Adipose tissue (tissue), 3 donors: ENCODE results near the gene MAP2K7. TPM values are rescaled to one million over a fixed set of nuclear protein-coding genes. Genes with fewer than 3 reads are reported as not detected.
"Not testable (repeated sequence)": the region's sequence is repeated elsewhere in the genome, so short reads cannot be mapped to it uniquely, and the experiment has no call there.

Experiments used
- H3K27ac ChIP-seq: one replicate; pipeline ENCODE4 v1.5.1; 2013; ENCODE audit warnings: low read depth, low read length
- WGBS, 3 donors: extraction: QIAGEN DNeasy Blood & Tissue Kit; methylation state at CpG; one replicate each; pipeline ENCODE4 v1.1.7; 2013; 5-methylcytosine and 5-hydroxymethylcytosine counted together
- polyA plus RNA-seq, 3 donors: library from polyadenylated mRNA; stranded (reverse); fragments of 200-250 nt; gene quantifications; one replicate each; pipeline ENCODE4 v1.2.3, GENCODE V29; 2013
- donor health status: healthy with polysubstance abuse.
- donor health status: Bipolar disorder and iron deficiency.
- donor health status: healthy.

The MAP2K7 gene
- polyA plus RNA-seq, 3 donors: 15.3 to 33.0 (median 20.4) TPM

DNA sequence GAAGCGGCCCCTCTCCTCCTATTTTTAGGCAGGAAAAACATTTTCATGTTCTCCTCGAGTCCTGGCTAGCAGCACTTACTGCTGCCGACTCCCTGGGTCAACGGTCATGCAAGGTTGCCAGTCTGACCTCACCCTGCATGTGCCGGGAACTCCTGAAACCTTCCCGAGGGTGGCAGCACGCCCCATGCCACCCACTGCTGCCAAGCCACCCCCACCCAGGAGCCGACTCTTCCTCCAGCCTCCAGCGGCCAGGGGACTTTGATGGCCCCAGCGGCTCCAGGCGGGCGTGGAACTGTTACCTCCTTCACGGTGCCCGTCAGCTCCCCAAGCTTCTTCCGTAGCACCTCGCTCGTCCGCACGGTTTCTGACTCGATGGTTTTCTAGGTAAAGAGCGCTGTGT, 31.1 kb downstream of the MAP2K7 start:
- 89 to 94% (median 90%) methylated on average over 21 of the region's 21 CpGs for WGBS, 3 donors
- no peak overlapping the region for H3K27ac ChIP-seq

GRCh38 chr19:7940841-7941240, 37.2 kb downstream of the MAP2K7 start:
- WGBS, 3 donors: 92 to 95% (median 94%) methylated on average over 13 of the region's 13 CpGs
- no peak overlapping the region for H3K27ac ChIP-seq

GRCh38 chr19:7941895-7942596, 38.4 kb downstream of the MAP2K7 start:
- no peak overlapping the region for H3K27ac ChIP-seq

DNA sequence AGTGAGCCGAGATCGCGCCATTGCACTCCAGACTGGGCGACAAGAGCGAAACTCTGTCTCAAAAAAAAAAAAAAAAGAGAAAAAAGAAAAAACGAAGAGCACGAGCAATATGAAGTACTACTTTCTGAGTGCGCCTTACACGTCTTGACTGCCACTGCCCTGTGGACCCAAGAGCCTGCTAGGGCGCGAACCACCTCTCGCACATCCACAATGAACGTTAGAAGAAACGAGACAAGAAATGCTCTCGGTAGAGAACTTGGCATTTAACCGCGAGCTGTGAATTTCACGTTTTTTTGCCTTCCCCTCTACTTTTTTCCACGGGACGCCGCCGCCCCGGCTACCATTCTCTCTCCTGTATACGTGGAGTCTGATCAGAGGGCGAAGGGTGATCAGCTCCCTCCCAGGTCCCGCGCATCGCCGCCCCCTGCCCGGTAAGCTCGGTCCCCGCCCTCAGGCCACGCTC, 39.3 kb downstream of the MAP2K7 start:
- peak overlapping the region; percentile 68 for H3K27ac ChIP-seq
- WGBS, 3 donors: 3 to 6% (median 6%) methylated on average over 31 to 33 of the region's 33 CpGs

More at GRCh38 chr19:7941895-7942596, 38.4 kb downstream of the MAP2K7 start:
- 85 to 92% (median 85%) methylated on average over 19 of the region's 19 CpGs for WGBS, 3 donors

DNA sequence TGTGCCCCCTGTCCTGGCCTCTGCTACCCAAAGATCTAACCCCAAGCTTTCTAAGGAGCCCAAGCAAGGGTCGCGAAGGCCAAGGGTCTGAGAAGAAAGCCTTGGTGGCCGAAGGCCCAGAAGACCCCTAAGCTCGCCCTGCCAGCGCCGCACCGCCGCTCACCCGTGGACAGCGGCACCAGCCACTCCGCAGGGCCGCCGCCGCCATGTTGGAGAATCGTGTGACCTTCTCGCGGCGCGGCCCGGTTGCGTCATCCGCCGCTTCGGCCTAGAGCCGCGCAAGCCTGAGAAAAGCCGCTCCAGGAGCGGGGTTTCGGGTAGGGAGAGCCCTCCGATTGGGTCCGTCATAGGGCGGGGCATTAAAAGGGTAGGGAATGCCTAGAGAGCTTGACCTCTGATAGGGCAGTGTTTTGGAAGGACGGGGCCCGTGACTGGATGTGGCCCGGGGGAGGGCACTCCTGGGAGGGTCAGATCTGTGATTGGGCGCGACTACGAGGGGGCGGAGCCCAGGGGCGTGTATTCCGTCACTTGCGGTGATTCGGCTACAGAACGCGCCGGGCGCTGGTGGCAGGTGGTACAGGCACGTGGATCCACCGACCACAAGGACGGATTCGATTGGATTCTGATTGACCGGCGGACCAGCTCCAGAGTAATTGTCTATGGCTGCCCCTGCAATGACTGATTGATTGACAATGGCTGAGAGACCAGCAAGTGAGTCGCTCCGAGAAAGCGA, 39.9 kb downstream of the MAP2K7 start, which contains the start of gene TIMM44:
Gene TIMM44, minus strand, starts transcription at position 223 of the 733 bp plus-strand sequence. Its CDS starts 15 bp downstream, at position 208.
- H3K27ac ChIP-seq: peak within 1 kb of the TSS; percentile 68
- WGBS, 3 donors: 0 to 1% (median 1%) methylated on average over 56 of the region's 56 CpGs

DNA sequence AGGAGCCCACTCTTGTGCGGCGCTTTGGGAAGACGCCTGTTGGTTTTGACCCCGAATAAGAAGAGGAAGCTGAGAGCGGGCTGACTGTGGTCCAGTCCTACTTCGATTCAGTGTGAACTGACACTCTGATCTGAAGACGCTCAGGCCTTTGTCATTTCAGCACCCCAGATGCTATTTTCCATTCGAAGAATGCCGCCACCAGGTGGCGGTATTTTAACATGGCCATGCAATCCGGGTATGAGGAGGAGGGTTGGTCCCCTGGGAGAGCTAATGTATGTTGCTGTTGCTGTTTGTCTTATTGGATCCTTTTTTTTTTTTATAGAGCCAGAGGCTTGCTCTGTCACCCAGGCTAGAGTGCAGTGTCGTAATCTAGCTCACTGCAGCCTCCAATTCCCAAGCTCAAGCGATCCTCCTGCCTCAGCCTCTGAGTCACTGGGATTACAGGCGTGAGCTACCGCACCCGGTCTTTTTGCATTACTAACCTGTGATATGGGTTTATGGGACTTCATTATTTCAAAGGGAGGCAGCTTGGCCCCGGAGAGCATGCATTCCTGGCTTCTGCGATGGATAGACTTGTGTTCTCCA, 40.6 kb downstream of the MAP2K7 start:
- 27 to 28% (median 28%) methylated on average over 18 of the region's 18 CpGs for WGBS, 3 donors
- no peak overlapping the region for H3K27ac ChIP-seq

DNA sequence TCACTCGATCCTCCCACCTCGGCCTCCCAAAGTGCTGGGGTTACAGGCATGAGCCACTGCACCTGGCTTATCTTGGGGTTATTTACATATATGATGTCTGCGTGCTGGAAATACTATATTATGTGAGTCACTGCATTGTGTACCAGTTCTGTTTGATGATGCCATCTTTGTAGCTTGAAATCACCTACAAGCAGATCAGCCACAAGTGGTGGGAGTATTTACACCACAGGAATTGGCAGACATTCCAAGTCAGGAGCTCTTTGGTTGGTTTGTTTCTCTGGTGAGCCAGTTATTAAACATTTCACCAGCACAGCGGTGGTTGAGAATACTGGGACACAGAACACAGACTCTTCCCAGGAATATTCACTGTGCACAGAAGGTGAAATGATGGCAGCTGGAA, 44.3 kb downstream of the MAP2K7 start:
- H3K27ac ChIP-seq: no peak overlapping the region
- WGBS, 3 donors: 87 to 95% (median 94%) methylated on average over 4 of the region's 4 CpGs

DNA sequence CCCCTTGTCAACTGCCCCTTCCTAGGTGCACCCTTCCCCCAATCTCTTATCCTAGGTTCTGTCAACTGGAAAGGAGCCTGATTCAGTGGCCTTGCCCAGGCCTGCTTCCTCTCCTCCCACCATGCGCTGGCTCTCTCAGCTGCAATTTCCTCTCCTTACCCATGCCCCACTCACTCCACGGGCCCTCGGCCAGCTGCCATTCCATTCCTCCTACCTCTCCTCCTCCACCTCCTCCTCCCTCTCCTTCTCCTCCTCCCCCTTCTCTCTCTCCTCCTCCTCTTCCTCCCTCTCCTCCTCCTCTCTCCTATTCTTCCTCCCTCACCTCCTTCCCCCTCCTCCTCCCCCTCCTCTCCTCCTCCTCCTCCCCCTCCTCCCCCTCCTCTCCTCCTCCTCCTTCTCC, 49.4 kb downstream of the MAP2K7 start:
- 6 to 34% (median 16%) methylated on average over 3 of the region's 3 CpGs for WGBS, 3 donors
- no peak overlapping the region for H3K27ac ChIP-seq

- WGBS, 3 donors: 51 to 80% (median 60%) methylated on average over 7 of the region's 7 CpGs
- no peak overlapping the region for H3K27ac ChIP-seq
Observed at GRCh38 chr19:7953576-7953975, 49.9 kb downstream of the MAP2K7 start.

GRCh38 chr19:7955696-7956095, 52.0 kb downstream of the MAP2K7 start:
- 78 to 90% (median 82%) methylated on average over 11 of the region's 11 CpGs for WGBS, 3 donors
- no peak overlapping the region for H3K27ac ChIP-seq

GRCh38 chr19:7959211-7959610, 55.5 kb downstream of the MAP2K7 start:
- WGBS, 3 donors: 37 to 69% (median 47%) methylated on average over 6 of the region's 6 CpGs
- no peak overlapping the region for H3K27ac ChIP-seq

DNA sequence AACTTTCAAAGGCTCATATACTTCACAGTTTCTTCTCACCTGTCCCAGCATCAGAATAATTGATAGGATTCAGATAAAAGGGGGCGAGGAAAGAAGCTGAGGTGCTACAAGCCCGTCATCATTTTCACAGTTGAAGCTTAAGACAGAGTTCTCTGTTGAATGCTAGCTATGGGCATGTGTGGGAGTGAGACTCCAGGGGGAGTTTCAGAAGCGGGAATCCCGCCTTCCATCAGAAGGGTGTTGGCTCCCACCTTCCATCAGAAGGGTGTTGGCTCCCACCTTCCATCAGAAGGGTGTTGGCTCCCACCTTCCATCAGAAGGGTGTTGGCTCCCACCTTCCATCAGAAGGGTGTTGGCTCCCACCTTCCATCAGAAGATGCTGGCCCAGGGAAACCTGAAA, 57.4 kb downstream of the MAP2K7 start:
- 84 to 96% (median 94%) methylated on average over 4 of the region's 4 CpGs for WGBS, 3 donors

GRCh38 chr19:7961920-7962626, 58.4 kb downstream of the MAP2K7 start:
- H3K27ac ChIP-seq: no peak overlapping the region
- WGBS, 3 donors: 66 to 85% (median 83%) methylated on average over 13 of the region's 13 CpGs

More for the DNA sequence above, 57.4 kb downstream of the MAP2K7 start:
- H3K27ac ChIP-seq: not testable (repeated sequence)

GRCh38 chr19:7962644-7963268, 59.1 kb downstream of the MAP2K7 start:
- H3K27ac ChIP-seq: no peak overlapping the region
- WGBS, 3 donors: 67 to 88% (median 87%) methylated on average over 22 of the region's 22 CpGs

- 93 to 97% (median 95%) methylated on average over 25 of the region's 25 CpGs for WGBS, 3 donors
- H3K27ac ChIP-seq: no peak overlapping the region
Observed at GRCh38 chr19:7963566-7963965, 59.9 kb downstream of the MAP2K7 start.
